Natural killer cell (primary cell): ENCODE data around the gene CPLX4. TPM values are rescaled to one million over a fixed set of nuclear protein-coding genes. Genes with fewer than 3 reads are reported as not detected.
A peak's percentile ranks its signal among the peaks of the same experiment; 100 is the strongest.

Experiments
- ATAC-seq, 3 donors: fragments of 150-1000 bp in 2 of 3; fragments of 200-7000 bp in 1 of 3; cut with Tn5 transposase; 1 replicate in 1 of 3; 2 replicates in 2 of 3; pipeline ENCODE4 v1.10.0; 2021; ENCODE audit warnings: mild to moderate bottlenecking in 2 of 3, moderate library complexity in 2 of 3
- DNase-seq, 2 donors: peaks; one replicate each; pipeline versions ENCODE4 v3.0.0 to v3.0.0-alpha.2; 2013 to 2021; ENCODE audit warnings: mixed read lengths in 1 of 2
- H3K27ac ChIP-seq: one replicate; pipeline ENCODE4 v1.5.1; 2013; ENCODE audit warnings: mild to moderate bottlenecking, low read length
- H3K27me3 ChIP-seq: one replicate; pipeline ENCODE4 v1.6.1; 2013; ENCODE audit warnings: low read length; ENCODE audit not compliant: control insufficient read depth, insufficient read depth
- H3K36me3 ChIP-seq: one replicate; pipeline ENCODE4 v1.6.1; 2013; ENCODE audit warnings: low read length; ENCODE audit not compliant: control insufficient read depth, insufficient read depth
- H3K4me1 ChIP-seq: one replicate; pipeline ENCODE4 v1.6.1; 2013; ENCODE audit warnings: low read length; ENCODE audit not compliant: control insufficient read depth, insufficient read depth
- H3K4me3 ChIP-seq: one replicate; pipeline ENCODE4 v1.5.1; 2013; ENCODE audit warnings: low read length
- H3K9me3 ChIP-seq: one replicate; pipeline ENCODE4 v1.6.1; 2013; ENCODE audit warnings: low read length; ENCODE audit not compliant: control insufficient read depth, insufficient read depth
- H3K27ac Mint-ChIP-seq, 2 donors: one replicate each; pipeline ENCODE4 v1.8.0; 2022; ENCODE audit warnings: mild to moderate bottlenecking in 2 of 2, mixed read lengths in 2 of 2, moderate library complexity in 1 of 2
- H3K27me3 Mint-ChIP-seq, 2 donors: one replicate each; pipeline ENCODE4 v1.8.0; 2022; ENCODE audit warnings: low read depth in 2 of 2, mixed read lengths in 2 of 2
- H3K36me3 Mint-ChIP-seq: one replicate; pipeline ENCODE4 v1.8.0; 2022; ENCODE audit warnings: mixed read lengths
- H3K4me1 Mint-ChIP-seq, 2 donors: one replicate each; pipeline ENCODE4 v1.8.0; 2022; ENCODE audit warnings: mixed read lengths in 2 of 2
- H3K4me3 Mint-ChIP-seq: one replicate; pipeline ENCODE4 v1.8.0; 2022; ENCODE audit warnings: mild to moderate bottlenecking, moderate library complexity, mixed read lengths
- H3K9me3 Mint-ChIP-seq, 2 donors: one replicate each; pipeline ENCODE4 v1.8.0; 2022; ENCODE audit warnings: mixed read lengths in 2 of 2
- WGBS: methylation state at CpG from one replicate; pipeline ENCODE4 v1.1.7; 2013; ENCODE audit warnings: missing lambda C conversion rate; ENCODE audit not compliant: insufficient coverage; 5-methylcytosine and 5-hydroxymethylcytosine counted together
- intact Hi-C: fragments of 100-400 bp; cut with micrococcal nuclease; formaldehyde crosslinking; loops from one replicate; pipeline ENCODE4 v1.14.2; 2022
- total RNA-seq, 4 donors: library from RNA; stranded (reverse); fragments of 120-200 nt in 1 of 4; gene quantifications; one replicate each; pipeline versions ENCODE4 v1.2.3 to v1.2.4, GENCODE V29; 2013 to 2022
- TF ChIP-seq, protein P1 (sequence below): fragments of 200-600 bp; IDR thresholded peaks from one replicate; pipeline ENCODE4 v1.8.0; 2022; ENCODE audit warnings: antibody characterized with exemption

Gene CPLX4
- total RNA-seq, 3 donors from 2014 or later (not counting 1 experiment from before 2014, with no cell fraction given): not detected

DNA sequence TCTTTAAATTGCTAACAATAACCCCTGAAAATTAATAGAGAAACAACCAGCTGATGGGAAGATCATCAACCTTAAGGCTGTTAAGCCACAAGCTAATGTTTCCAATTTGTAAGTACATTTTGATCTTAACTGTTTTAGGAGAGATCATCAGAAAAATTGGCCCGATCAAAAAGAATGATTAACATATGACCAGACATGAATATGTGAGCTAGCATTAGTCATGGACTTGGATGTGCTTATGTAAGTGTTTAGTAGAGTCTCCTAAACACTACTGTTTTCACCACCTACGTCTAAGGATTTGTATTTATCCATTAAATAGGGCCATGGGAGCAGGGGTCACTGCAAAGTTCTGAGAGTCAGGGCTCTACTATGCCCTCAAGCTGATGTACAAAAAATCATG lies 36.3 kb upstream of the CPLX4 start:
- 86% methylated on average over 1 of the region's 2 CpGs for WGBS
- peaks cover 25 to 26% of the 10 kb centered on the region in 2 donors for H3K4me1 Mint-ChIP-seq
- H3K36me3 ChIP-seq: peaks cover 45% of the 10 kb centered on the region

DNA sequence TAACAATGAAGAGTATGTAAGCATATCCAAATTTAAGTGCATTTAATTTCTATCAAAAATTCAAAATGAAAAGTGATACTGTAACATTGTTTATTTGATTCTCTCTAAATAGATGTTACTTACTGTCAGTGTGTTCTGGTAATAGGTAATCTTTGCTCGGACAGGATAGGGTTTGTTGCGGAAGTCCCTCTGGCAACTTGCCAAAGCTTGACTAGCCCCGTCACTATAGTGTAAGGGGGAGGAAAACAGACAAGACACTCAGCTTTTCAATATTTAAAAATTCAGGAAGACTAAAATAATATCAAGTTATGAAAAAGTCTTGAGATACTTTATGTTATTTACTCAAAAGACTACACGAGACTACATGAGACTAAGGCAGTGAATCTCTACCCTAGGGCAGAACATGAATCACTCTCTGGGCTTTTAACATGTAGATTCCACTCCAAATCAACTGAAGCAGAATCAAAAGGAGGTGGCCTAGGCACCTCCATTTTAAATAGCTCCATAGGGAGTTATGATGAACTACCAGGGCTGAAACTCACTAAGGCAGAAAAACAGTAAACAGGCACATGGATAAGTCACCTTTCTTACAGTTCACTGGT lies 34.7 kb upstream of the CPLX4 start:
- TF ChIP-seq, protein P1, sequence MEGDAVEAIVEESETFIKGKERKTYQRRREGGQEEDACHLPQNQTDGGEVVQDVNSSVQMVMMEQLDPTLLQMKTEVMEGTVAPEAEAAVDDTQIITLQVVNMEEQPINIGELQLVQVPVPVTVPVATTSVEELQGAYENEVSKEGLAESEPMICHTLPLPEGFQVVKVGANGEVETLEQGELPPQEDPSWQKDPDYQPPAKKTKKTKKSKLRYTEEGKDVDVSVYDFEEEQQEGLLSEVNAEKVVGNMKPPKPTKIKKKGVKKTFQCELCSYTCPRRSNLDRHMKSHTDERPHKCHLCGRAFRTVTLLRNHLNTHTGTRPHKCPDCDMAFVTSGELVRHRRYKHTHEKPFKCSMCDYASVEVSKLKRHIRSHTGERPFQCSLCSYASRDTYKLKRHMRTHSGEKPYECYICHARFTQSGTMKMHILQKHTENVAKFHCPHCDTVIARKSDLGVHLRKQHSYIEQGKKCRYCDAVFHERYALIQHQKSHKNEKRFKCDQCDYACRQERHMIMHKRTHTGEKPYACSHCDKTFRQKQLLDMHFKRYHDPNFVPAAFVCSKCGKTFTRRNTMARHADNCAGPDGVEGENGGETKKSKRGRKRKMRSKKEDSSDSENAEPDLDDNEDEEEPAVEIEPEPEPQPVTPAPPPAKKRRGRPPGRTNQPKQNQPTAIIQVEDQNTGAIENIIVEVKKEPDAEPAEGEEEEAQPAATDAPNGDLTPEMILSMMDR: no peak
- Mint-ChIP-seq H3K4me1 (peaks cover 16 to 19% of the 10 kb centered on the region in 2 donors), H3K27me3 (no peaks in the 10 kb centered on the region), H3K36me3 (peaks cover 36% of the 10 kb centered on the region), H3K27ac (no peak overlapping the region), H3K4me3 (no peak overlapping the region), H3K9me3 (no peaks in the 10 kb centered on the region)
- Histone ChIP-seq H3K4me1 (no peaks in the 10 kb centered on the region), H3K27ac (no peak overlapping the region), H3K27me3 (no peaks in the 10 kb centered on the region), H3K36me3 (peaks cover 60% of the 10 kb centered on the region), H3K4me3 (no peak overlapping the region), H3K9me3 (no peaks in the 10 kb centered on the region)
- ATAC-seq (no peak), DNase-seq (no peak)
- WGBS: 94% methylated on average over 3 of the region's 4 CpGs
- intact Hi-C loops: no loop called here

More for the DNA sequence above, 36.3 kb upstream of the CPLX4 start:
- TF ChIP-seq, protein P1: no peak
- Mint-ChIP-seq H3K36me3 (peaks cover 24% of the 10 kb centered on the region), H3K27ac (no peak overlapping the region), H3K4me3 (no peak overlapping the region), H3K9me3 (no peaks in the 10 kb centered on the region), H3K27me3 (no peaks in the 10 kb centered on the region)
- no peak overlapping the region for H3K4me3 ChIP-seq
- intact Hi-C loops: no loop called here
- H3K27me3 ChIP-seq: no peaks in the 10 kb centered on the region
- ATAC-seq: no peak
- H3K4me1 ChIP-seq: peaks cover 10% of the 10 kb centered on the region
- no peaks in the 10 kb centered on the region for H3K9me3 ChIP-seq
- DNase-seq: no peak
- no peak overlapping the region for H3K27ac ChIP-seq

- H3K4me1 Mint-ChIP-seq: peaks cover 9 to 10% of the 10 kb centered on the region in 2 donors
Measured at GRCh38 chr18:59352250-59352855, 33.9 kb upstream of the CPLX4 start.

More at GRCh38 chr18:59352250-59352855, 33.9 kb upstream of the CPLX4 start:
- no peaks in the 10 kb centered on the region for H3K9me3 Mint-ChIP-seq
- WGBS: 96% methylated on average over 3 of the region's 3 CpGs
- Histone ChIP-seq H3K4me1 (no peaks in the 10 kb centered on the region), H3K9me3 (no peaks in the 10 kb centered on the region), H3K27ac (no peak overlapping the region), H3K36me3 (peaks cover 65% of the 10 kb centered on the region), H3K27me3 (no peaks in the 10 kb centered on the region), H3K4me3 (no peak overlapping the region)
- no peak overlapping the region for H3K4me3 Mint-ChIP-seq
- no peak for ATAC-seq
- TF ChIP-seq, protein P1: no peak
- peak overlapping the region in 1 of 2 donors; percentile 50 for H3K27ac Mint-ChIP-seq
- no peaks in the 10 kb centered on the region for H3K27me3 Mint-ChIP-seq
- intact Hi-C loops: no loop called here
- H3K36me3 Mint-ChIP-seq: peaks cover 40% of the 10 kb centered on the region
- DNase-seq: no peak
